ENCODE results near the gene TUBB2A.

DNA sequence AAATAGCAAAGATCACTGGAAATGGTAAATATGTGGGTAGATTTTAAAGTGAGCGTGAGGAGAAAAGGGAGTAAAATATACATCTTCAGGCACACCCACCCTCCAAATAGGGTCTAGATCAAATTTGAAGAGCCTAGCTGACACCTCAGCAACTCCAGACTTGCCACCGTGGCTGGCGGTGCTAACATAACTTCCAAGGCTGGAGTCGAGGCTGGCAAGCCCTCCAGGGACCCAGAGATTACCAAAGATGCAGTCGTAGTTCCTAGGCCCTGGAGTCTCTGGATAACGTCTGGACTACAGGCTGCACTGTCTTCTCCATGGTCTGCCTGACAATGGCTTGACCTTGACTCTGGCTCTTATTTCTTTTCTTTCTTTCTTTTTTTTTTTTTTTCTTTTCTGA lies 47.6 kb upstream of the TUBB2A start:
- no peak for TF ChIP-seq CTCF (conservative IDR thresholded peaks at IDR 0.05; ENCODE audit: low read length)
- TF ChIP-seq EZH2phosphoT487 (IDR thresholded peaks at IDR 0.05; ENCODE audit: borderline replicate concordance, low read depth, low read length), result no peak

All from OCI-LY7 (cell line).